Subcutaneous adipose tissue (tissue), 4 donors: ENCODE results near the gene C10orf67. TPM values are rescaled to one million over a fixed set of nuclear protein-coding genes. Genes with fewer than 3 reads are reported as not detected.

Experiments
- total RNA-seq, 4 donors: library from RNA; depleted of rRNA; stranded (reverse); fragments of >200 nt; gene quantifications; one replicate each; pipeline ENCODE4 v1.1.0, GENCODE V29; 2016
- TF ChIP-seq, protein P1 (sequence below): fragments of 450-650 bp; IDR thresholded peaks from one replicate; pipeline ENCODE4 v1.5.1; 2016; ENCODE audit warnings: low read depth, mild to moderate bottlenecking, control low read depth, antibody characterized with exemption, moderate library complexity

C10orf67 gene
- total RNA-seq, 4 donors from 2014 or later = not detected

GRCh38 chr10:23190872-23191763, 153.5 kb downstream of the C10orf67 start:
- TF ChIP-seq, protein P1, sequence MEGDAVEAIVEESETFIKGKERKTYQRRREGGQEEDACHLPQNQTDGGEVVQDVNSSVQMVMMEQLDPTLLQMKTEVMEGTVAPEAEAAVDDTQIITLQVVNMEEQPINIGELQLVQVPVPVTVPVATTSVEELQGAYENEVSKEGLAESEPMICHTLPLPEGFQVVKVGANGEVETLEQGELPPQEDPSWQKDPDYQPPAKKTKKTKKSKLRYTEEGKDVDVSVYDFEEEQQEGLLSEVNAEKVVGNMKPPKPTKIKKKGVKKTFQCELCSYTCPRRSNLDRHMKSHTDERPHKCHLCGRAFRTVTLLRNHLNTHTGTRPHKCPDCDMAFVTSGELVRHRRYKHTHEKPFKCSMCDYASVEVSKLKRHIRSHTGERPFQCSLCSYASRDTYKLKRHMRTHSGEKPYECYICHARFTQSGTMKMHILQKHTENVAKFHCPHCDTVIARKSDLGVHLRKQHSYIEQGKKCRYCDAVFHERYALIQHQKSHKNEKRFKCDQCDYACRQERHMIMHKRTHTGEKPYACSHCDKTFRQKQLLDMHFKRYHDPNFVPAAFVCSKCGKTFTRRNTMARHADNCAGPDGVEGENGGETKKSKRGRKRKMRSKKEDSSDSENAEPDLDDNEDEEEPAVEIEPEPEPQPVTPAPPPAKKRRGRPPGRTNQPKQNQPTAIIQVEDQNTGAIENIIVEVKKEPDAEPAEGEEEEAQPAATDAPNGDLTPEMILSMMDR = no peak

GRCh38 chr10:23189024-23189423, 155.6 kb downstream of the C10orf67 start:
- TF ChIP-seq, protein P1 = no peak

GRCh38 chr10:23187155-23187554, 157.4 kb downstream of the C10orf67 start:
- TF ChIP-seq, protein P1 = no peak

DNA sequence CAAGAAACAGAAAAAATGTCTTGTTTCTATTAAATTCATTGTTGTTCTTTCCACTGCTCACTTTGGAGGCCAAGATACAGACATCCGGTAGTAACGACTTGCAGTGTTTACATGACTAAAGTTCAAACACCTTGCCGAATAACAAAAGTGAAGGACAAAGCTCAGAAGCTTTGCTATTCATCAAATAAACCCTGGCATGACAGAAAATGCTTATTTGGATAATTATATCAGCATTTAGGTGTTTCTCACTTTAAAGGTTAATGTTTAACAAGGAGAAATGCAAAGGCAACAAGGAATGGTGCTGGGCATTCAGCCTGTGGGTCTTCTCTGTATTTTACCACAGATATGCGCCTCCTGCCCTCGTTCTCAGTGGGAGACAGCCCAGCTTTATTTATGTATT, 157.9 kb downstream of the C10orf67 start:
- TF ChIP-seq, protein P1 = no peak

DNA sequence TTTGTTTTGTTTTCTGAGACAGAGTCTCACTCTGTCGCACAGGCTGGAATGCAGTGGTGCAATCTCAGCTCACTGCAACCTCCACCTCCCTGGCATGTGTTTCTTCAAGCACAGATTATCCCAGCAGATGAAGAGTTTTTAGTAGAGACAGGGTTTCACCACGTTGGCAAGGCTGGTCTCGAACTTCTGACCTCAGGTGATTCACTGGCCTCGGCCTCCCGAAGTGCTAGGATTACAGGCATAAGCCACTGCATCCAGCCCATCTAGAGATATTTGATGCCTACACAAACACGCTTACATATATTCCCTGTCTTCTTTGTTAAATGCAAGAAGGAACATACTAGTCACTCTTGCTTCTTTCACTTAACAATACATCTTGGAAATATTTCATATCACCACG, 158.4 kb downstream of the C10orf67 start:
- TF ChIP-seq, protein P1 = no peak

- TF ChIP-seq, protein P1 = no peak
Observed at GRCh38 chr10:23174977-23175512, 169.6 kb downstream of the C10orf67 start.
